Keratinocyte (primary cell): ENCODE data around the gene PLAAT3. TPM values are rescaled to one million over a fixed set of nuclear protein-coding genes. Genes with fewer than 3 reads are reported as not detected.
A peak's percentile ranks its signal among the peaks of the same experiment; 100 is the strongest.

Experiments
- DNase-seq: peaks from one replicate; pipeline ENCODE4 v3.0.0-alpha.2; 2011; ENCODE audit warnings: low read depth, missing footprints, low spot score
- FAIRE-seq: peaks from 2 replicates; lab custom pipeline; 2011; peaks lifted over from hg19 to GRCh38; lab: Jason Lieb, UNC
- H2AFZ ChIP-seq: 2 replicates; pipeline ENCODE4 v1.6.0; 2012; ENCODE audit warnings: low read length, control low read depth, inconsistent platforms; ENCODE audit not compliant: control insufficient read depth
- H3K27ac ChIP-seq: 2 replicates; pipeline ENCODE4 v1.5.1; 2011; ENCODE audit warnings: low read length; ENCODE audit not compliant: control insufficient read depth, insufficient read depth
- H3K27me3 ChIP-seq: 3 replicates; pipeline ENCODE4 v1.6.0; 2011; ENCODE audit warnings: low read length; ENCODE audit not compliant: control insufficient read depth, insufficient read depth; ENCODE audit errors: extremely low read depth
- H3K36me3 ChIP-seq, 2 experiments: 2 replicates in 1 of 2; 3 replicates in 1 of 2; pipeline ENCODE4 v1.5.1; 2011; ENCODE audit warnings: low read length in 2 of 2, mild to moderate bottlenecking in 1 of 2; ENCODE audit not compliant: control insufficient read depth in 2 of 2, insufficient read depth in 2 of 2; ENCODE audit errors: extremely low read depth in 1 of 2
- H3K4me1 ChIP-seq: 3 replicates; pipeline ENCODE4 v1.5.1; 2011; ENCODE audit warnings: low read length; ENCODE audit not compliant: control insufficient read depth, insufficient read depth; ENCODE audit errors: extremely low read depth
- H3K4me2 ChIP-seq: 3 replicates; pipeline ENCODE4 v1.6.0; 2011; ENCODE audit warnings: low read depth, low read length; ENCODE audit not compliant: control insufficient read depth, insufficient read depth; ENCODE audit errors: extremely low read depth
- H3K4me3 ChIP-seq, 3 experiments: fragments of 200-600 bp in 1 of 3; sonication (generic) in 1 of 3; 2 replicates in 2 of 3; 3 replicates in 1 of 3; pipeline ENCODE4 v1.5.1; 2011 to 2016; ENCODE audit warnings: low read length in 3 of 3, mild to moderate bottlenecking in 3 of 3, control low read depth in 2 of 3, inconsistent platforms in 1 of 3, low read depth in 1 of 3, mixed read lengths in 1 of 3, mixed run types in 1 of 3, moderate library complexity in 1 of 3; ENCODE audit not compliant: control insufficient read depth in 2 of 3, insufficient read depth in 2 of 3; ENCODE audit errors: extremely low read depth in 1 of 3
- H3K79me2 ChIP-seq: 2 replicates; pipeline ENCODE4 v1.6.0; 2012; ENCODE audit warnings: low read length; ENCODE audit not compliant: control insufficient read depth, insufficient read depth
- H3K9ac ChIP-seq: 3 replicates; pipeline ENCODE4 v1.6.0; 2011; ENCODE audit warnings: low read length; ENCODE audit not compliant: control insufficient read depth, insufficient read depth; ENCODE audit errors: extremely low read depth
- H3K9me1 ChIP-seq: 3 replicates; pipeline ENCODE4 v1.6.0; 2011; ENCODE audit warnings: low read length; ENCODE audit not compliant: control insufficient read depth, insufficient read depth; ENCODE audit errors: extremely low read depth
- H3K9me3 ChIP-seq: 2 replicates; pipeline ENCODE4 v1.5.1; 2012; ENCODE audit warnings: low read depth, low read length; ENCODE audit not compliant: control insufficient read depth
- H4K20me1 ChIP-seq: 3 replicates; pipeline ENCODE4 v1.6.0; 2011; ENCODE audit warnings: low read length; ENCODE audit not compliant: control insufficient read depth, insufficient read depth; ENCODE audit errors: extremely low read depth
- CTCF ChIP-seq, 3 experiments: IDR thresholded peaks in 1 of 3; conservative IDR thresholded peaks in 1 of 3; optimal IDR thresholded peaks in 1 of 3; 2 replicates in 2 of 3; 3 replicates in 1 of 3; pipeline versions ENCODE3 to v1.5.1; 2011; ENCODE audit warnings: low read length in 3 of 3, mild to moderate bottlenecking in 3 of 3, moderate library complexity in 2 of 3, control low read depth in 1 of 3, inconsistent platforms in 1 of 3; ENCODE audit not compliant: insufficient read depth in 2 of 3; ENCODE audit errors: extremely low read depth in 1 of 3
- EZH2 ChIP-seq: IDR thresholded peaks from one replicate; pipeline ENCODE4 v1.6.1; 2012; ENCODE audit warnings: inconsistent platforms, mild to moderate bottlenecking, low read length, moderate library complexity
- dilution Hi-C: fragments of 300-500 bp; cut with MboI; formaldehyde crosslinking; loops from one replicate; pipeline ENCODE4 v1.7.0; 2020; ENCODE audit warnings: low sequenced_read_pairs; ENCODE audit not compliant: extremely low pct_ligation_motif_present
- polyA plus RNA-seq, 5 experiments: library from polyadenylated mRNA; depleted of rRNA in 3 of 5; stranded (reverse) in 3 of 5; stranded (forward) in 1 of 5; unstranded in 1 of 5; fragments of >200 nt; gene quantifications; 1 replicate in 1 of 5; 2 replicates in 3 of 5; 3 replicates in 1 of 5; pipeline versions ENCODE4 v1.2.1 to v1.2.3, GENCODE V29; 2011 to 2012; ENCODE audit warnings: missing spikeins in 2 of 5, low read depth in 1 of 5, low replicate concordance in 1 of 5

PLAAT3 gene
- polyA plus RNA-seq, 1 donor (not counting 4 experiments of a cell fraction or from before 2014, with no cell fraction given): 0.20 TPM

- FAIRE-seq: no peak
- dilution Hi-C loops: no loop called here
Measured at GRCh38 chr11:63616953-63617352, 2.7 kb upstream of the PLAAT3 start.

GRCh38 chr11:63613517-63614135 lies 607 bp downstream of the PLAAT3 start:
- DNase-seq (no peak), FAIRE-seq (no peak)
- H4K20me1 ChIP-seq: no peaks in the 10 kb centered on the region
- H3K9me3 ChIP-seq: no peaks in the 10 kb centered on the region
- TF ChIP-seq EZH2 (no peak), CTCF (optimal IDR thresholded peaks at IDR 0.05 in 1 of 3, IDR thresholded peaks at IDR 0.05 in 1 of 3, conservative IDR thresholded peaks at IDR 0.05 in 1 of 3; ENCODE audit: extremely low read depth in 1 of 3, insufficient read depth in 2 of 3, low read length in 3 of 3) (no peak)
- no peaks in the 10 kb centered on the region for H3K79me2 ChIP-seq
- peaks cover 9% of the 10 kb centered on the region for H3K27me3 ChIP-seq
- peak overlapping the region; percentile 30 to 68 (median 58) for H3K4me3 ChIP-seq
- H3K4me1 ChIP-seq: no peaks in the 10 kb centered on the region
- H3K9me1 ChIP-seq: no peaks in the 10 kb centered on the region
- H3K27ac ChIP-seq: no peak overlapping the region
- H3K4me2 ChIP-seq: peak overlapping the region; percentile 83
- peak overlapping the region; percentile 60 for H2AFZ ChIP-seq
- H3K9ac ChIP-seq: no peak overlapping the region
- dilution Hi-C loops: no loop called here
- H3K36me3 ChIP-seq: no peaks in the 10 kb centered on the region

More at GRCh38 chr11:63616953-63617352, 2.7 kb upstream of the PLAAT3 start:
- Histone ChIP-seq H3K27ac (no peak overlapping the region), H3K27me3 (peaks cover 9% of the 10 kb centered on the region), H3K36me3 (no peaks in the 10 kb centered on the region), H3K4me3 (no peak overlapping the region), H3K9me3 (no peaks in the 10 kb centered on the region), H4K20me1 (no peaks in the 10 kb centered on the region), H3K9ac (no peak overlapping the region), H3K79me2 (no peaks in the 10 kb centered on the region), H2AFZ (no peak overlapping the region), H3K9me1 (no peaks in the 10 kb centered on the region), H3K4me2 (no peak overlapping the region), H3K4me1 (no peaks in the 10 kb centered on the region)
- TF ChIP-seq EZH2 (no peak), CTCF (optimal IDR thresholded peaks at IDR 0.05 in 1 of 3, IDR thresholded peaks at IDR 0.05 in 1 of 3, conservative IDR thresholded peaks at IDR 0.05 in 1 of 3; ENCODE audit: extremely low read depth in 1 of 3, insufficient read depth in 2 of 3, low read length in 3 of 3) (no peak)
- no peak for DNase-seq
